Gastroesophageal sphincter (tissue), 4 donors: ENCODE measurements around the gene ZNF143. TPM values are rescaled to one million over a fixed set of nuclear protein-coding genes. Genes with fewer than 3 reads are reported as not detected.

ENCODE experiments used
- ATAC-seq: fragments of 150-250 bp; one replicate; pipeline ENCODE4 v1.9.1; 2016; ENCODE audit warnings: mild to moderate bottlenecking, moderate library complexity
- H3K27ac ChIP-seq, 4 donors: fragments of 200-600 bp; sonication (generic) in 3 of 4; 1 replicate in 3 of 4; 2 replicates in 1 of 4; pipeline ENCODE4 v1.5.1; 2016 to 2019
- H3K27me3 ChIP-seq: fragments of 200-600 bp; sonication (generic); one replicate; pipeline ENCODE4 v1.5.1; 2019
- H3K36me3 ChIP-seq, 2 donors: fragments of 200-600 bp; sonication (generic); one replicate each; pipeline ENCODE4 v1.5.1; 2019; ENCODE audit warnings: control low read depth in 1 of 2
- H3K4me1 ChIP-seq, 3 donors: fragments of 200-600 bp; sonication (generic); 1 replicate in 2 of 3; 2 replicates in 1 of 3; pipeline ENCODE4 v1.5.1; 2016 to 2019; ENCODE audit warnings: control low read depth in 2 of 3
- H3K4me3 ChIP-seq, 2 donors: fragments of 200-600 bp; sonication (generic); one replicate each; pipeline ENCODE4 v1.5.1; 2019; ENCODE audit warnings: mild to moderate bottlenecking in 1 of 2, moderate library complexity in 1 of 2
- H3K9me3 ChIP-seq, 3 donors: fragments of 200-600 bp; sonication (generic); one replicate each; pipeline ENCODE4 v1.5.1; 2017 to 2019; ENCODE audit warnings: control low read depth in 2 of 3
- CTCF ChIP-seq, 4 experiments: fragments of 200-600 bp in 2 of 4; fragments of 450-650 bp in 2 of 4; sonication (generic) in 1 of 4; IDR thresholded peaks; one replicate each; pipeline ENCODE4 v1.5.1; 2017 to 2019; ENCODE audit warnings: antibody characterized with exemption in 4 of 4, mild to moderate bottlenecking in 2 of 4, moderate library complexity in 2 of 4
- EP300 ChIP-seq: sonication (generic); formaldehyde crosslinking; IDR thresholded peaks from one replicate; pipeline ENCODE4 v1.6.1; 2017; ENCODE audit warnings: antibody characterized with exemption, mild to moderate bottlenecking
- POLR2A ChIP-seq, 2 donors: fragments of 450-650 bp; IDR thresholded peaks; one replicate each; pipeline ENCODE4 v1.6.1; 2017; ENCODE audit warnings: antibody characterized with exemption in 2 of 2, mild to moderate bottlenecking in 2 of 2, moderate library complexity in 1 of 2
- POLR2AphosphoS5 ChIP-seq: sonication (generic); formaldehyde crosslinking; IDR thresholded peaks from one replicate; pipeline ENCODE4 v1.6.1; 2017; ENCODE audit warnings: antibody characterized with exemption
- WGBS, 2 donors: methylation state at CpG; one replicate each; pipeline ENCODE4 v1.1.5; 2018; ENCODE audit warnings: low coverage in 1 of 2; 5-methylcytosine and 5-hydroxymethylcytosine counted together
- total RNA-seq, 4 donors: library from RNA; depleted of rRNA; stranded (reverse); fragments of >200 nt; gene quantifications; one replicate each; pipeline ENCODE4 v1.1.0, GENCODE V29; 2016

The ZNF143 gene
- total RNA-seq, 4 donors from 2014 or later, result 33.7 to 72.5 (median 52.5) TPM

- no peak overlapping the region for H3K4me3 ChIP-seq
- no peak for ATAC-seq
- peak overlapping the region; percentile 91 to 99 (median 96) for H3K27ac ChIP-seq
- H3K4me1 ChIP-seq, result peaks cover 17 to 66% (median 24%) of the 10 kb centered on the region in 3 donors
- H3K9me3 ChIP-seq, result no peaks in the 10 kb centered on the region
- WGBS, 2 donors, result 18 to 43% methylated on average over 5 to 8 of the region's 8 CpGs
- H3K27me3 ChIP-seq, result no peaks in the 10 kb centered on the region
- TF ChIP-seq POLR2A (IDR thresholded peaks at IDR 0.05) (no peak), EP300 (no peak), CTCF (IDR thresholded peaks at IDR 0.05) (no peak)
- no peaks in the 10 kb centered on the region for H3K36me3 ChIP-seq
Measured at GRCh38 chr11:9568161-9568853, 107.5 kb downstream of the ZNF143 start.

GRCh38 chr11:9568854-9569587 is 108.2 kb downstream of the ZNF143 start:
- H3K4me3 ChIP-seq, result peak overlapping the region in 1 of 2 donors; percentile 17
- H3K36me3 ChIP-seq, result no peaks in the 10 kb centered on the region
- 2 to 6% methylated on average over 5 to 7 of the region's 7 CpGs for WGBS, 2 donors
- TF ChIP-seq POLR2A (IDR thresholded peaks at IDR 0.05) (peak; percentile 21 to 24), EP300 (no peak), POLR2AphosphoS5 (peak; percentile 68), CTCF (IDR thresholded peaks at IDR 0.05) (no peak)
- ATAC-seq, result peak; percentile 48
- H3K4me1 ChIP-seq, result peaks cover 17 to 66% (median 24%) of the 10 kb centered on the region in 3 donors
- H3K27ac ChIP-seq, result peak overlapping the region; percentile 91 to 99 (median 96)
- no peaks in the 10 kb centered on the region for H3K9me3 ChIP-seq
- H3K27me3 ChIP-seq, result no peaks in the 10 kb centered on the region

GRCh38 chr11:9569588-9570164 is 108.9 kb downstream of the ZNF143 start:
- peak overlapping the region in 1 of 2 donors; percentile 17 for H3K4me3 ChIP-seq
- 85 to 100% methylated on average over 3 to 4 of the region's 5 CpGs for WGBS, 2 donors
- peaks cover 17 to 66% (median 24%) of the 10 kb centered on the region in 3 donors for H3K4me1 ChIP-seq
- H3K9me3 ChIP-seq, result no peaks in the 10 kb centered on the region
- H3K27ac ChIP-seq, result peak overlapping the region; percentile 91 to 99 (median 96)
- H3K36me3 ChIP-seq, result no peaks in the 10 kb centered on the region
- no peak for ATAC-seq
- H3K27me3 ChIP-seq, result no peaks in the 10 kb centered on the region
- TF ChIP-seq EP300, result no peak

GRCh38 chr11:9570313-9571025 is 109.7 kb downstream of the ZNF143 start:
- no peak overlapping the region for H3K4me3 ChIP-seq
- WGBS, 2 donors, result 80% methylated on average over 8 to 9 of the region's 9 CpGs
- H3K36me3 ChIP-seq, result no peaks in the 10 kb centered on the region
- no peak for TF ChIP-seq EP300
- TF ChIP-seq CTCF (IDR thresholded peaks at IDR 0.05), result no peak
- TF ChIP-seq POLR2A (IDR thresholded peaks at IDR 0.05), result no peak
- no peak for TF ChIP-seq POLR2AphosphoS5
- peak overlapping the region in 3 of 4 donors; percentile 91 to 99 (median 95) for H3K27ac ChIP-seq
- peaks cover 17 to 58% (median 24%) of the 10 kb centered on the region in 3 donors for H3K4me1 ChIP-seq
- no peak for ATAC-seq
- H3K27me3 ChIP-seq, result no peaks in the 10 kb centered on the region
- no peaks in the 10 kb centered on the region for H3K9me3 ChIP-seq
